Measurements from ENCODE around the gene ZC2HC1B.

DNA sequence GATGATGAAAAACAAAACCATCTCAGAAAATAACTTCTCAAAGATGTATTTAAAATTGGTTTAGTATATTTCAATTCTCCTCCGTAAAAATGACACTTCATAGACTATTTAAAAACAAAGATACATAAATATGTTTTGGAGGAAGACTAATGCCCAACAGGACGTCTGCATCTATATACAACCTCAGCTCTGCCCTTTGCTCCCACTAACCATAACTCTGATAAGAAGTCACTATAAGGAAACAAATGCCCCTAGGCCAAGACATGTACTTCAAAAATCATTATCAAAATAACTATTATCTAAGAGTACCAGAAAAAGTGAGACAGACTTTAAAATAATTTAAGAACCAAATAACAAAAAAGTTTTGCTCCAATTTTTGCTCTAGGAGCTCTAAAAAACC is 120.4 kb downstream of the ZC2HC1B start:
- TF ChIP-seq EZH2 (IDR thresholded peaks at IDR 0.05; ENCODE audit: insufficient read depth, low read length) (no peak), CTCF (IDR thresholded peaks at IDR 0.05; ENCODE audit: insufficient read depth, low read depth, low read length) (no peak)
